Stimulated activated CD4-positive, alpha-beta T cell treated with anti-CD3 and anti-CD28 coated beads, Interleukin-4, amount 100 ng/mL, for 1 hour (primary cell): ENCODE measurements around the gene KCNMB2.

Source experiments
- DNase-seq: peaks from one replicate; pipeline ENCODE4 v3.0.0-alpha.2; 2020

Gene KCNMB2

GRCh38 chr3:178583963-178584575 is 47.8 kb downstream of the KCNMB2 start:
- no peak for DNase-seq

DNA sequence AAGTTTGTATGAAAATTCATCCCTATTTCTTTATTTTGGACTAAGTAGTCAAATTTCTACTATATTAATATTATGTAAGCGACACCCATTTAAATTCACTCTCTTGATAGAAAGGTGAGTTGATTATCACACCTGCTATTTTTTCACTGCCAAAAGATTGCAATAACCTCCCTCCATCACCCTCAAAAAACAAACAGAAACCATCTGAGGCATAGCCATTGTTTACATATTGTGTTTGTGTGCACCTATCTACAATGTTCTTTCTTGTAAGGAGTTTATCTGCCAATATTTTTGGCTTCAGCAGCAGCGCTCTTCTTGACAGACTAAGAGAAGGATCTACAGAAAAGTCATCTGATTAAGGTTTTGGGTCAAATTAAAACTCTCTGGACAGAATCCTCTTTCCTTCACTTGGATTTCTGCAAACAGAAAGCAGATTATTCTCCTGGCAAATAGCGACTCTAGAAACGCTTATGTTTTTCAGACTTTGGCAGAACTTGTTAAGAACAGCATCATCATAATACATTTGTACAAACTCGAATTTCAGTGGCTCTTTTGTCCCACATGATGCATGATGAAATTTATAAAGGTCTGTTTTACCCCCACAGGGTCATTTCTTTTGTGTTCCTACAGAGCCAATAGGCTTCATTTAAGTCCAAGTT is 48.6 kb downstream of the KCNMB2 start:
- DNase-seq = no peak

GRCh38 chr3:178585454-178585853 is 49.2 kb downstream of the KCNMB2 start:
- DNase-seq = no peak

DNA sequence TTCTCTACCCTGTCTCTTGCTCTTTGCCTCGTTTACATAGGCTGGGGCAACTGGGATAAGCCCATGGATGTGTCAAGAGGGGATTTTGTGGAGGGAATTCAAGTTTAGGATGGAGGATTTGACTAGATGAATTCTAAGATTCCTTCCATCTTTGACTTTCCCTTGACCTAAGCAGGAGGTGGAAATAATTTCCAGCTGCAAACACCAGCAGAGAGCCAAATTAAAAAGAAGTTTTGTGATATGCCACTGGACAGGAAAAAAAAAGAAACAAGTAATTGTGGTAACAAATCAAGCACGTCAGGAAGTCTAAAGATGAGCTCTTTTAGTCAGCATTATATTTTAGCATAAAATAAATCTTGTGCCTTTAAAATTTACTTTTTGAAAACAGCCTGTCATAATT is 49.8 kb downstream of the KCNMB2 start:
- DNase-seq = no peak

GRCh38 chr3:178588628-178589027 is 52.4 kb downstream of the KCNMB2 start:
- no peak for DNase-seq

DNA sequence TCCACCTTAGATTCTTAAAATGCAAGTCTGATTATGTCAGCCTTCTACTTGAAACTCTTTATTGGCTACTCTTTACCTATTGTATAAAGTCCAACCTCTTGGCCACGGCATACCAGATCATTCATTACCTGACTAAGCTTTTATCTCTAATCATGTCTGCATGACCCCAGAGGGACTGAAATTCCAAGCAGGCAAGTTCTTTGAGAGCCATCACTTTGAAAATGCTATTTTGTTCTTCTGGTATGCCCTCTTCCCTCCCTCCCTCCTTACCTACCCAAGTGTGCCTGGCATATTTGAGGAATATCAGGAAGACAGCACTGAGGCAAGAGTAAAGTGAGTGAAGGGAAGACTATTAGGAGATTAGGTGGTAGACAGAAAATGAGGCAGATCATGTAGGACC is 57.5 kb downstream of the KCNMB2 start:
- DNase-seq = no peak

DNA sequence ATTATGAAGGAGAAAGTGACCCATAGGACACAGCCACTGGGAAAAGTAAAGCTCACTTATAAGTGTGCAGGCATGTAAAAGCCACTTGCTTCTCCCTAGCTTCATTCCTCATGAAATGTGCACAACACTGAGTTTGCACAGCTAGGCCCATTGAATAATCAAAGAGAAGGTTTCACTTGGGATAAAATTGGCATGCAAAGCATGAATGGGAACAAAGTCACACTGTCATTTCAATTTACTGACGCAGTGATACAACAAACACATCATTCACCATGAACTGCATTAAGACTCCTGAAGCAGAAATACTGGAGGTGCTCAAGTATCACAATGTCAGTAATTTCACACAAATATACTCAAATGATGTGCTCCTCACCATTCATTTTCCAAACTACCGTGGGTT is 61.1 kb downstream of the KCNMB2 start:
- DNase-seq = no peak

GRCh38 chr3:178602856-178603255 is 66.6 kb downstream of the KCNMB2 start:
- no peak for DNase-seq

DNA sequence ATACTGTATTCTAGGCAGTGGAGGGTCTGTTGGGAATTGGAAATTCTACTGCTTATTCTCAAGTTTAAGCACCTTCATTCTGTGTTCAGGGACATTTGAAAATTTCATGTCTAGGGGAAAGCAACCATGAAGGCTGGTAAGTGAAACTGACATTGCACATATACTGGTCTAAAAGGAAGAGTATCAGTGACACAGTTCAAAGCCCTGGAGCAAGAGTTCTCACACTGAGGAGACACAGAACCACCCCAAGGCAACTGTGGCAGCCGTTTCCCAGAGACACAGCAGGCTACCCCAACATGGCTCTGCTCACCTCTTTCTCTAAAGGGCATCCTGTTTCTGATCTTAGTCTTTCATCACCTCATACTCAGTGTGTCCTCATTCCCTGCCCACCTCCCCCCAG is 67.5 kb downstream of the KCNMB2 start:
- DNase-seq = no peak

GRCh38 chr3:178618197-178618596 is 82.0 kb downstream of the KCNMB2 start:
- no peak for DNase-seq

DNA sequence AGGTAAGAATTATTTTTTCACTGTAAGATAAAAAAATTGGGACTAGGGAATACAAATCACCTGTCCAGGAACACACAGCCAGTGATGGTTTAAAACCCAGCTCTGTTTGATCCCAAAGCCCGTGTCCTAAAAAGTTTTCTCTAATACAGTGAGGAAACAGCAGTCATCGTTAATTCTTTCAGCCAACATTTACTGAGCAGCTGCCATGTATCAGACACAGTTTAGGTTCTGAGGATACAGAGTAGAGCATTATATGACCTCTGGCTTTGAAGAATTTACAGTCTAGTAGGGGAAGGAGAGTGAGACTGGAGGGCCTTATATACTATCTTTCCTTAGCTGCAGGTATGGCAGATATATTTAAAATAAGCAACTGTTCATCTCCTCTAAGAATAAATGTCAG is 82.7 kb downstream of the KCNMB2 start:
- DNase-seq = no peak

DNA sequence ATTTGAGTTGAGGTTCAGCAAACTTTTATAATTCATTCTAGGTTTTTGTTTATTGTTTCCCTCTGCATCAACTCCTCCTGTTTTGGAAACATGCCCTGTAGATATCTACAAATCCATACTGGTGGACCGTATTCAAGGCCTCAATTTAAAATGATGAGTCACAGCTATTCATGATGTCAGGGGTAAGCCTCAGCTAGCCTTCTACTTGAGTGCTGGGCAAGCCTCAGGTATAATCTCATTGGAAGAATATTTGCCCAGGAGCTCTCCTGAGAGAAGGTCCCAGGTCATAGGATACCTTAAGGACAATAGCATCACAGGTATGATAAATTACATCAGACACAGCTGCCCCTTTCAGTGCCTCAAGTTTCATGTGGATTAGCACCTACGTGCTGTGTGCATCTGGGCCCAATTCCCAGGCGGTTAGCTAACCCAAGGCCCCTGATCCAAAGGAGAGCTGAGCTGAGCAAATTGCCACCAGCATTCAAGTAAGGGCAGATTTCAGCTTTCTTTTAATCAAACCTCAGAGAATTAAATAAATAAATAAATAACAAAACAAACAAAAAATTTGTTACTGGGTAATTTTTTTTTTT is 87.5 kb downstream of the KCNMB2 start:
- DNase-seq = no peak

DNA sequence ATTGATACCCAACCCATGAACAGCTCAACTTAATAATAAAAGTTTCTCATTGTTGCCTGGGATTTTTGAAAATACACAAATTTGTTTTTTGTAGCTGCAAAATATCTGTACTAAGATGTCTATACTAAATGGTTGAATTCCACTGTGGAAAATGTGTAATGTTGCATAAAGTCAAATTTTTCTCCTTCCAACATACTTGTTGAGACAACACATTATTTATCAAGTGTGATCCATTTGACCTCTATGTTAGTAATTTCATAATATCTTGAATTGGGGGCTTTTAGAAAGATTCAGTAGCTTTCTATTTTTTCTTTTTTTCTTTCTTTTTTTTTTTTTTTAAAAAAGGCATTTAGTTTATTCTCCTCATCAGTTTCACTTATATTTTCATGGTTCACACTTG is 88.0 kb downstream of the KCNMB2 start:
- no peak for DNase-seq

DNA sequence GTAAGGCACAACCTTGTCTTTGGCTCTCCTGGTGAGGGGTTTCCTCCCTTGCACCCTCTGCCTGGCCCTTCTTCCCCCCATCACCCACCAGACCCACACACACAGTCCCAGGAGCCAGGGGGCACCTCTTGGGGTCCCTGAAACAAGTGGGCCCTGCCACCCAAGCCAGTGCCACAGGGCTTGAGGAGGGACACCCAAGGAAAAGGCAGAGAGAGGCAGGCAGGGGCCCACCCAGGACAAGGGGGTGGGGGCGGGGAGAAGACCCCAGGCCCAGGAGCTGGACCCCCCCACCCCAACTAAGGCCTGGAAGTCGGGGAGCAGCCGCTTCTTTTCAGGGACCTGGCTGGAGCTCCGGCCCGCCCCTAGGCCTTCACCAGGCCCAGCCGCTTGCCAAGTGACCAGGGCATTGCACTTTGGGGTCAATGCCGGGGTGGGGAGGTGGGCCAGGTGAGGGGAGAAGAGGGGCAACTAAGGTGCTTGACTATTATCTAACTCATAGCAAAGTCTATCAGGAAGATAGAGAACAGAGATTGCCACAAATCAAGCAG is 88.9 kb downstream of the KCNMB2 start:
- no peak for DNase-seq

DNA sequence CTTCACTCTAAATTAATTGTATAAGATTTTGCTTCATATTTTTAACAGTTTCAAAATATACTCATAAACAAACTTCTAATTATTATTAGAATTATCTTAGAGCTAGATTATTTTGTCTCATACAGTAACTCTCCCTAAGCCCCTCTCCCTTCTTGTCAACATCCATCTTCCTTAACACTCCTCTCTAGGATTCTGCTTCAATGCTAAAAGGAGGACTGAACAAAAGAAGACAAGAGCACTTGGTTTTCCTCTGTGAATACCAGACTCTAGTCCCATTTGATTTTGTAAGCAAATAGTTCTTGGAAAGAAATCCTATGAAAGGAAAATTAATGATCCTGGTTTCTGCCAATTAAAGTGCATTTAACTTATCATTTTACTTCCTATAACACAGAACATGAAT is 91.8 kb downstream of the KCNMB2 start:
- DNase-seq = no peak

DNA sequence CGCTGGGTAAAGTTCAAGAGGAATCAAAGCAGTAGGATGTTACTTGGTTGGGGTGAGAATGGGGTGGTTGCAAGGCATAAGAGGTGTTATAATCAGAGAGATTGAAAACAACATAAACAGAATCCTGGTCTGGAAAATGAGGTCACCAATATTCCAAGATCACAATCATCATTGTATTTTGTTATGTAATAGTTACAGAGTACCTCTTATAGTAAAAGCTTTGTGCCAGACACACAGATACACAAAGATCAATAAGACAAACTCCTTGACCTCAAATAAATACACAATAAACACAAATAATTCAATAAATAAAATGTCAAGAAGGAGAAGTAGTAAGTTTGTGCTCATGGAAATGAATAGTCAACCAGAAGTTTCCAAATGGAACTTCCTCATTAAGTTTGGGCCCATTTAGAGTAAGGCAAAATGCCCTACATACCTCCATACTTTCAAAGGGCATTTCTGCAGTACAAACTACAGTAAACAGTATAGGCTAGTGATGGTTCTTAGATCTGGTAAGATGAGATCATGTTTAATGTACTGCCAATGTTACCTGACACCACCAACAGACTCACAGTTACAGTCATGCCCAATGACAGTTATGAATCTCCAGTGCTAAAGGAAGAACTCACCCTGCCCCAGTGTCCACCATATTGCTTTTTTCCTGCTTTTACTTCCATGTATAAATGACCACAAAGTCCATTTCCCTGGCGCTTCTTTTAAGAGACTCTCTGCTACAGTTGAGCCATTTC is 93.4 kb downstream of the KCNMB2 start:
- no peak for DNase-seq

DNA sequence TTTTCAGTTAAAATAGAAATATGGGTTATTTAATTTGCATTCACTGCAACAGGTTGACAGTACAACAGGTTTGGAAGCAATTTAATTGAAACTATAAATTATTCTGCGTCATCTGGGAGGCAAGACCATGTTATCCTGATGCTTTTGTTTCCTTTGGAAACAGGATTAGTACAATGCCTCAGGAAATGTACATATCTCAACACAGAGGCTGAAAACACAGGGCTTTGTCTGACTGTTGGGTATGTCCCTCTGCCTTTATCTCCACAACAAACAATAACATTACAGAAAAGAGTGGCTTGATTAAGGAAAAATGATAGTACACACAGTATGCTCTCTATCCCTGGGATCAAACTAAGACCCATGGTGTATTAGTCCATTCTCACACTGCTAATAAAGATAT is 95.7 kb downstream of the KCNMB2 start:
- no peak for DNase-seq

GRCh38 chr3:178634975-178635374 is 98.7 kb downstream of the KCNMB2 start:
- DNase-seq = no peak

- DNase-seq = no peak
These were observed 101.6 kb downstream of the KCNMB2 start for GRCh38 chr3:178637802-178638201.

DNA sequence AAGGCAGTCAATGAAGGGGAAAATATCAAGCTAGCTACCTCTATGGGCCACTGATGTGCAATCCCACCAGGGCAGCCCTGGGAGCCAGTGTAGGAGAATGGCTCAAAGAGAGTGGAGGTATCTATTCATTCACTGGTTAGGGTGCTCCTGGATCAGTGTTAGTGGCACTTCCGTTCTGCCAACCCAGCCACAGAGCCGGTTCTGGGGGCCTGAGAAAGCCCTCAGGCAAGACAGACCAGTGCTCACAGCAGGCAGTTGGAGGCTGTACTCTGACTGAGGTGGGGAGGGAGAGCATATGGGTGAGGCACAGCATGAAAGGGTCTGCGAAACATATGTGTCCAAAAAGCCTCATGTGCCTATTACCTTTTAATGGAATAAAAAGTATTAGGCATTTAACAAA is 109.3 kb downstream of the KCNMB2 start:
- no peak for DNase-seq

DNA sequence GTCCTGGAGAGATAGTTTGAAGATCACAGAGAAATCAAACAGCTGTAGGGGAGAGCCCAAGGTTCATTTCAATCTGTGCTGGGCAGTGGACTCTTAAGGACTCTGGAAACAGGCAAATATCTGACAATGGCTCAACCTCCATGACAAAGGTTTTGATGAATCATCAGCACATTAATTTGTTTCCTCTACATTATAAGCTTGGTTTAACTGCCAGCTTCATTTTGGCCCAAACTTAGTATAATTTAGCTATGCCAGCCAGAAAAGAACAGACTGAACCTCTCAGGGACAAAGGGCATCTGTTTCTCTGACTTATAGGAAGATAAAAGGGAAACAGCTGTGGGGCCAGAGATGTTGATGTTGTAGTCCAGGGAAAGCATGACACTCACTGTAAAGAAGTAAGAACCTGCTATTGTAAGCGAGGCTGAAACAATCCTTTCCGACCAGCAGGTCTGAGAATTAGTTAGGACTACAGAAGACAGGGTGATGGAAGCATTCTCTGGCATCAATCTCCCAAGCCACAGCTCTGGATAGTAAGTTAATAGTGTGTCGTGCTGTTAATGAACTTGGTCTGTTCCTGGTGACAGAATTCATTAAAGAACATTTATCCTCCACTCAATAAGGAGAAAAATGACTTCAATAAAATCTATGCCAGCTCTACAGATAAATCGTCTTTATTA is 110.1 kb downstream of the KCNMB2 start:
- DNase-seq = no peak

- no peak for DNase-seq
These were observed 119.3 kb downstream of the KCNMB2 start for GRCh38 chr3:178655488-178655887.

DNA sequence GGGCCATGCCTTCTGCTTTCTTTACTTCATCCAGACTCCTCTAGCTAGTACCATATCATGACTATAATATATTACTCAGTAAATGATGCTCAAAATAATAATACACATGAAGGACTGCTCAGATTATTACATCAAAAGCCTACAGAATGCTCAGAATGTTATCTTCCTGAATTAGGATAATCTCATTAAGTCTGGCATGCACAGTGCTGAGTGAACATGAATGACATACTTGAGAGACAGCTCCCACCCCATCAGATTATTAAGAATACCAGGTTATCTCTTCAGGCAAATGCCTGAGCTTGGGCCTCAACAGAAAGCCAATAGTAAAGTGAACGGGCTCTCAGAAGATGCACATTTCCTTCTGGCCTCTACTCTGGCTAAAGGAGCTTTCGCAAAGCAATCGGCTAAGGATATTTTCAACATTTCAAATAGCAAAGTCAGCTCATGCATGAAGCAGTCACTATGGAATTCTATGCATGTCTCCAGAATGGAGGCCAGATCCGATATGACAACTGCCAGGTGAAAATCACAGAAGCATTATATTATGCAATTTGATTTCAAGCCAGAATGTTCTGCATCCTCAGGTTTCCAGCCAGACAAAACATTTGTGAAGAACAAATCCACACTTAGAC is 122.6 kb downstream of the KCNMB2 start:
- no peak for DNase-seq
